ENCODE data around the gene LRRN1.

The LRRN1 gene

DNA sequence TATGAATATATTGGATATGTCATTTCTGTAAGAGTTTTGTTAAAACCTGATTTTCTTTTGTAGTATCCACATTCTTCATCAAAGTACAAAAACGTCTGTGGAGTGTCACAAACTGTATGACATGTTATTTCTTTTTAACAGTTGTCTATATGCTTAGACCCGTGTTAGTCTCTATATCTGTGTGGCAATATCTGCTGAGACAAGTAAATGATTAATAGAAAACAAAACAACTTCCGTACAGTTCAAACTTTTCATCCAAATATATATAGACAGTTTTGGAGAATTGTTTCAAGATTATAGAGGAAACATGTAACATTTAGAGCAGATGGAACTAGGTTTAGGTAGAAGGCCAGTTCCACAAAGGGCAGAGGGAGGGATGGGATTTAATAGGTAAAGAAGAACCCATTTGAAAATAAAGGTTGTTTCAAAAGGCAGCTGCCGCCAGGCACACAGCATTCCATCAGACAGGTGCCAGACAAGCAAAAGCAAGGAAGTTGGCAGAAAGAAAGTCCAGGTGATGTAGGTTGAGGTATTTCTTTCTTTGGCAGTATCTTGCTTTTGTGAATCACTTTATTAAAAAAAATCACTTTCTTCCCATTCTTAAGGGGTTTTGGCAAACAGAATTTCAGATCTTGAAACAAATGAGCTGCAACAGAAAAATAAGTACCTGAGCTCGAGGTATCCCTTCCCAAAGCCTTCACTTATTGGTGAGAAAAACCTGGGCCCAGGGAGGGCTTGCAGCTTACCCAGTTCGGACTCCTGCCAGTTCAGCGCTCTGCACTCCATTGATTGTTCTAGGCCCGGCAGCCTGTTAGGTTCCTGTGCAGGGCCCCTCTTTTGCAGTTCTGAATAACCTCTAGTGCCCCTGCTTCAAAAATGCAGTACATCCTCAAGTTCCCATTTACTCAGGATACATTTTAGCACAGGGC is 49.0 kb downstream of the LRRN1 start:
- TF ChIP-seq POLR2AphosphoS5 (IDR thresholded peaks at IDR 0.05; ENCODE audit: low read depth, low read length) (no peak), TAF1 (IDR thresholded peaks at IDR 0.05; ENCODE audit: borderline replicate concordance, insufficient read depth, low read length) (no peak), FOXP2 (optimal IDR thresholded peaks at IDR 0.05; ENCODE audit: borderline replicate concordance, extremely low read depth, extremely low read length, insufficient read depth) (no peak), SIN3A (IDR thresholded peaks at IDR 0.05; ENCODE audit: borderline replicate concordance, insufficient read depth, low read length) (no peak)
- TF ChIP-seq, protein P1, sequence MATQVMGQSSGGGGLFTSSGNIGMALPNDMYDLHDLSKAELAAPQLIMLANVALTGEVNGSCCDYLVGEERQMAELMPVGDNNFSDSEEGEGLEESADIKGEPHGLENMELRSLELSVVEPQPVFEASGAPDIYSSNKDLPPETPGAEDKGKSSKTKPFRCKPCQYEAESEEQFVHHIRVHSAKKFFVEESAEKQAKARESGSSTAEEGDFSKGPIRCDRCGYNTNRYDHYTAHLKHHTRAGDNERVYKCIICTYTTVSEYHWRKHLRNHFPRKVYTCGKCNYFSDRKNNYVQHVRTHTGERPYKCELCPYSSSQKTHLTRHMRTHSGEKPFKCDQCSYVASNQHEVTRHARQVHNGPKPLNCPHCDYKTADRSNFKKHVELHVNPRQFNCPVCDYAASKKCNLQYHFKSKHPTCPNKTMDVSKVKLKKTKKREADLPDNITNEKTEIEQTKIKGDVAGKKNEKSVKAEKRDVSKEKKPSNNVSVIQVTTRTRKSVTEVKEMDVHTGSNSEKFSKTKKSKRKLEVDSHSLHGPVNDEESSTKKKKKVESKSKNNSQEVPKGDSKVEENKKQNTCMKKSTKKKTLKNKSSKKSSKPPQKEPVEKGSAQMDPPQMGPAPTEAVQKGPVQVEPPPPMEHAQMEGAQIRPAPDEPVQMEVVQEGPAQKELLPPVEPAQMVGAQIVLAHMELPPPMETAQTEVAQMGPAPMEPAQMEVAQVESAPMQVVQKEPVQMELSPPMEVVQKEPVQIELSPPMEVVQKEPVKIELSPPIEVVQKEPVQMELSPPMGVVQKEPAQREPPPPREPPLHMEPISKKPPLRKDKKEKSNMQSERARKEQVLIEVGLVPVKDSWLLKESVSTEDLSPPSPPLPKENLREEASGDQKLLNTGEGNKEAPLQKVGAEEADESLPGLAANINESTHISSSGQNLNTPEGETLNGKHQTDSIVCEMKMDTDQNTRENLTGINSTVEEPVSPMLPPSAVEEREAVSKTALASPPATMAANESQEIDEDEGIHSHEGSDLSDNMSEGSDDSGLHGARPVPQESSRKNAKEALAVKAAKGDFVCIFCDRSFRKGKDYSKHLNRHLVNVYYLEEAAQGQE (IDR thresholded peaks at IDR 0.05; ENCODE audit: insufficient read depth in 1 of 2, low read depth in 2 of 2, low read length in 2 of 2), result no peak

DNA sequence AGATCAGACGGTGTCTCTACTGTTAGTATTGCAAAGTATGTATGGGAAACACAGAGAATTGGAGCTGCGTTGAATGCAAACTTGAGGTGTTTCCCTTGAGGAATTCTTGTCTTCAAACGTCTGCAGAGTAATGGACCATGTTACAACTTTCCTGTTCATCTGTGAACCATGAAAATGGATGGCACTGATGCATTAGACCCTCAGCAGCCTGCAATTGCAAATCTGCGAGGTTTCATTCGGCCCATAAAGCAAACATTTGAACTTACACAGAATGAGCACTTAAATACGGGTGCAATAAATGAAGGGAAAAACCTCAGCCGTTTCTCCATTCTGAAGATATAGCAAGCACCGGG is 49.7 kb downstream of the LRRN1 start:
- TF ChIP-seq FOXP2 (optimal IDR thresholded peaks at IDR 0.05; ENCODE audit: borderline replicate concordance, extremely low read depth, extremely low read length, insufficient read depth), result no peak
- no peak for TF ChIP-seq POLR2AphosphoS5 (IDR thresholded peaks at IDR 0.05; ENCODE audit: low read depth, low read length)
- TF ChIP-seq TAF1 (IDR thresholded peaks at IDR 0.05; ENCODE audit: borderline replicate concordance, insufficient read depth, low read length), result no peak

DNA sequence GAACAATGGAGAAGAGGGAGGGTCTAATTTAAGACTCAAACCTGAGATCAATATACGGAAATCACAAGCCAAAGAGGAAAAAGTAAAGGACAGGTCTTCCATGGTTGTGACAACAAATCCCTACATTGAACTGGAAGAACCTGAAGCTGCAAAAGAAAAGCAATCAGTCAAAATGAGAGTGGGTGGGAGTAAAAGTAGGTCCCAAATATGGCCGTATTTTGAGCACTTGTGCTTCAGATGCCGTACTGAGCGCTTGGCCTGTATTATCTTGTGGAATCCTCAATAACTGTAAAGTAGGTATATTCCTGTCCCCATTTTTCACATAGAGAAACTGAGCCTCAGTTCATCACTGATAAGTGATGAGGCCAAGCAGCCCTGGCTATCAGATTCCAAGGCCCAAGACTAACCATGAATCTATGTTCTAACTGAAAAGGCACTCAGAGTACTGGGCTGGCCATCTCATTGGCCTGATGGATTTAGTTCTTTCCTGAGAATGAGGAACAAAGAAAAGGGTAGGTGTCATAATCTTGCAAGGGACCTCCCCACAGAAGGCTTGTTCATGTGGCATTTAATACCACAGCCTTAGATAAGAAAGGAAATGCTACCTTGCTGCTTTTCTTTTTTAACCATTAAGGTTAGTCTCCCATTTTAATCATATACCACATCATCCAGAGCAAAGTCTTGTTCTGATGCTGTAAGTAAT is 52.5 kb downstream of the LRRN1 start:
- TF ChIP-seq, protein P1 (IDR thresholded peaks at IDR 0.05; ENCODE audit: insufficient read depth in 1 of 2, low read depth in 2 of 2, low read length in 2 of 2), result no peak
- TF ChIP-seq TAF1 (IDR thresholded peaks at IDR 0.05; ENCODE audit: borderline replicate concordance, insufficient read depth, low read length) (no peak), SIN3A (IDR thresholded peaks at IDR 0.05; ENCODE audit: borderline replicate concordance, insufficient read depth, low read length) (no peak), FOXP2 (optimal IDR thresholded peaks at IDR 0.05; ENCODE audit: borderline replicate concordance, extremely low read depth, extremely low read length, insufficient read depth) (no peak), POLR2AphosphoS5 (IDR thresholded peaks at IDR 0.05; ENCODE audit: low read depth, low read length) (no peak)

DNA sequence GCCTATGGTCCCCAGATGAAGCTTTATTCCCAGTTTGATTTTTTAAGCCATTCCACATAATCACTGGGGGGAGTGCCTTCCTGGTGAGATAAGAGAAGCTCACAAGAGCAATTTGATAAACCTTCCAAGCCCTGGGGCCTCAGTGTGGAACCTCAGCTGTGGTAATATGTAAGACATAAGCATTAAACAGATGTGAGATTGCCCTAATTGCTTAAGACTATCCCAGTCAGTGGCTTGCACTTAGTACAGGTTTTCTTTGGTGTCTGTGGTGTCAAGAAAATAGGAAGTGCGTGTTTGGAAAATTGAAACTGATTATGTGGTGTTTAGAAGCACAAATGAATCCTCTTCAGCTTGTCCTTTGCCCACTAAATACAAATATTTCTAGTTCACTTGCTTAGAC is 54.3 kb downstream of the LRRN1 start:
- TF ChIP-seq FOXP2 (optimal IDR thresholded peaks at IDR 0.05; ENCODE audit: borderline replicate concordance, extremely low read depth, extremely low read length, insufficient read depth) (no peak), SIN3A (IDR thresholded peaks at IDR 0.05; ENCODE audit: borderline replicate concordance, insufficient read depth, low read length) (no peak), POLR2AphosphoS5 (IDR thresholded peaks at IDR 0.05; ENCODE audit: low read depth, low read length) (no peak)
- TF ChIP-seq, protein P1 (IDR thresholded peaks at IDR 0.05; ENCODE audit: insufficient read depth in 1 of 2, low read depth in 2 of 2, low read length in 2 of 2), result no peak

DNA sequence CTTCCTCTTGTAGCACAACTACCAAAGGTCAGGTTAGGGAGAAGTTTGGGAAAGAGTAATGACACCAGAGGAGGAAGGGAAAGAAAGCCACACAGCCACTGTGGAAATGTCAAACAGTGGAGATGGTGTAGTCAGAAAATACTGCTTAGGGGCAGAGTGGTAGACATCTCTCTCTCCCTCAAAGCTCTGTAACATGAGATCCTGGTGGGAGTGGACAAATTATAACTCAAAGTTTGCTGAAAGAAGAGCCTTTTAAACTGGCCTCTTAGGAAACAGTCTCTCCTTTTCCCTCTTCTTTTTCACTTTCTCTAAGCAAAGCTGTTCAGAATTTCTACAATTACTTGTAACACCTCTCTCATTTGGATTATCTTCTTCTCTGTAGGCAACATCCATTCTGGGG is 55.8 kb downstream of the LRRN1 start:
- TF ChIP-seq FOXP2 (optimal IDR thresholded peaks at IDR 0.05; ENCODE audit: borderline replicate concordance, extremely low read depth, extremely low read length, insufficient read depth) (no peak), SIN3A (IDR thresholded peaks at IDR 0.05; ENCODE audit: borderline replicate concordance, insufficient read depth, low read length) (no peak), POLR2AphosphoS5 (IDR thresholded peaks at IDR 0.05; ENCODE audit: low read depth, low read length) (no peak), TAF1 (IDR thresholded peaks at IDR 0.05; ENCODE audit: borderline replicate concordance, insufficient read depth, low read length) (no peak)
- TF ChIP-seq, protein P1 (IDR thresholded peaks at IDR 0.05; ENCODE audit: insufficient read depth in 1 of 2, low read depth in 2 of 2, low read length in 2 of 2), result no peak

All from PFSK-1 (cell line).